Natural killer cell (primary cell): ENCODE measurements around the gene INPP4A. TPM values are rescaled to one million over a fixed set of nuclear protein-coding genes. Genes with fewer than 3 reads are reported as not detected.

Experiments used
- ATAC-seq, 3 donors: fragments of 150-1000 bp in 2 of 3; fragments of 200-7000 bp in 1 of 3; cut with Tn5 transposase; 1 replicate in 1 of 3; 2 replicates in 2 of 3; pipeline ENCODE4 v1.10.0; 2021; ENCODE audit warnings: mild to moderate bottlenecking in 2 of 3, moderate library complexity in 2 of 3
- DNase-seq, 2 donors: peaks; one replicate each; pipeline versions ENCODE4 v3.0.0 to v3.0.0-alpha.2; 2013 to 2021; ENCODE audit warnings: mixed read lengths in 1 of 2
- H3K27ac ChIP-seq: one replicate; pipeline ENCODE4 v1.5.1; 2013; ENCODE audit warnings: mild to moderate bottlenecking, low read length
- H3K27me3 ChIP-seq: one replicate; pipeline ENCODE4 v1.6.1; 2013; ENCODE audit warnings: low read length; ENCODE audit not compliant: control insufficient read depth, insufficient read depth
- H3K36me3 ChIP-seq: one replicate; pipeline ENCODE4 v1.6.1; 2013; ENCODE audit warnings: low read length; ENCODE audit not compliant: control insufficient read depth, insufficient read depth
- H3K4me1 ChIP-seq: one replicate; pipeline ENCODE4 v1.6.1; 2013; ENCODE audit warnings: low read length; ENCODE audit not compliant: control insufficient read depth, insufficient read depth
- H3K4me3 ChIP-seq: one replicate; pipeline ENCODE4 v1.5.1; 2013; ENCODE audit warnings: low read length
- H3K9me3 ChIP-seq: one replicate; pipeline ENCODE4 v1.6.1; 2013; ENCODE audit warnings: low read length; ENCODE audit not compliant: control insufficient read depth, insufficient read depth
- H3K27ac Mint-ChIP-seq, 2 donors: one replicate each; pipeline ENCODE4 v1.8.0; 2022; ENCODE audit warnings: mild to moderate bottlenecking in 2 of 2, mixed read lengths in 2 of 2, moderate library complexity in 1 of 2
- H3K27me3 Mint-ChIP-seq, 2 donors: one replicate each; pipeline ENCODE4 v1.8.0; 2022; ENCODE audit warnings: low read depth in 2 of 2, mixed read lengths in 2 of 2
- H3K36me3 Mint-ChIP-seq: one replicate; pipeline ENCODE4 v1.8.0; 2022; ENCODE audit warnings: mixed read lengths
- H3K4me1 Mint-ChIP-seq, 2 donors: one replicate each; pipeline ENCODE4 v1.8.0; 2022; ENCODE audit warnings: mixed read lengths in 2 of 2
- H3K4me3 Mint-ChIP-seq: one replicate; pipeline ENCODE4 v1.8.0; 2022; ENCODE audit warnings: mild to moderate bottlenecking, moderate library complexity, mixed read lengths
- H3K9me3 Mint-ChIP-seq, 2 donors: one replicate each; pipeline ENCODE4 v1.8.0; 2022; ENCODE audit warnings: mixed read lengths in 2 of 2
- CTCF ChIP-seq: fragments of 200-600 bp; IDR thresholded peaks from one replicate; pipeline ENCODE4 v1.8.0; 2022; ENCODE audit warnings: antibody characterized with exemption
- WGBS: methylation state at CpG from one replicate; pipeline ENCODE4 v1.1.7; 2013; ENCODE audit warnings: missing lambda C conversion rate; ENCODE audit not compliant: insufficient coverage; 5-methylcytosine and 5-hydroxymethylcytosine counted together
- intact Hi-C: fragments of 100-400 bp; cut with micrococcal nuclease; formaldehyde crosslinking; loops from one replicate; pipeline ENCODE4 v1.14.2; 2022
- total RNA-seq, 4 donors: library from RNA; stranded (reverse); fragments of 120-200 nt in 1 of 4; gene quantifications; one replicate each; pipeline versions ENCODE4 v1.2.3 to v1.2.4, GENCODE V29; 2013 to 2022

INPP4A gene
- total RNA-seq, 3 donors from 2014 or later (not counting 1 experiment from before 2014, with no cell fraction given): 192 to 243 (median 225) TPM

- no peak overlapping the region for H3K4me3 ChIP-seq
- H3K27ac ChIP-seq: no peak overlapping the region
- no peaks in the 10 kb centered on the region for H3K36me3 ChIP-seq
- DNase-seq (no peak), ATAC-seq (no peak)
- intact Hi-C loops: no loop called here
- no peaks in the 10 kb centered on the region for H3K27me3 ChIP-seq
- peaks cover 9% of the 10 kb centered on the region for H3K36me3 Mint-ChIP-seq
- H3K27ac Mint-ChIP-seq: no peak overlapping the region
- H3K9me3 Mint-ChIP-seq: peaks cover 3% of the 10 kb centered on the region in 2 donors
- H3K4me1 ChIP-seq: no peaks in the 10 kb centered on the region
- peaks cover 7% of the 10 kb centered on the region for H3K9me3 ChIP-seq
- TF ChIP-seq CTCF: no peak
- no peak overlapping the region for H3K4me3 Mint-ChIP-seq
- peaks cover 0 to 3% of the 10 kb centered on the region in 2 donors for H3K27me3 Mint-ChIP-seq
- no peaks in the 10 kb centered on the region for H3K4me1 Mint-ChIP-seq
Measured at GRCh38 chr2:98422449-98422848, 22.2 kb upstream of the INPP4A start.

GRCh38 chr2:98426771-98427170 is 17.9 kb upstream of the INPP4A start:
- 82% methylated on average over 4 of the region's 5 CpGs for WGBS

GRCh38 chr2:98432145-98432544 is 12.5 kb upstream of the INPP4A start:
- Mint-ChIP-seq H3K27ac (no peak overlapping the region), H3K36me3 (no peaks in the 10 kb centered on the region), H3K4me1 (no peaks in the 10 kb centered on the region), H3K4me3 (no peak overlapping the region), H3K27me3 (no peaks in the 10 kb centered on the region), H3K9me3 (peaks cover 0 to 3% of the 10 kb centered on the region in 2 donors)
- no peak overlapping the region for H3K4me3 ChIP-seq
- no peaks in the 10 kb centered on the region for H3K27me3 ChIP-seq
- no peaks in the 10 kb centered on the region for H3K36me3 ChIP-seq
- H3K4me1 ChIP-seq: no peaks in the 10 kb centered on the region
- DNase-seq (no peak), ATAC-seq (no peak)
- intact Hi-C loops: no loop called here
- H3K27ac ChIP-seq: no peak overlapping the region
- no peaks in the 10 kb centered on the region for H3K9me3 ChIP-seq
- no peak for TF ChIP-seq CTCF

More at GRCh38 chr2:98426771-98427170, 17.9 kb upstream of the INPP4A start:
- TF ChIP-seq CTCF: no peak
- peaks cover 8% of the 10 kb centered on the region for H3K36me3 Mint-ChIP-seq
- no peak overlapping the region for H3K4me3 ChIP-seq
- no peaks in the 10 kb centered on the region for H3K27me3 ChIP-seq
- no peaks in the 10 kb centered on the region for H3K4me1 ChIP-seq
- ATAC-seq: no peak
- H3K9me3 Mint-ChIP-seq: peaks cover 3% of the 10 kb centered on the region in 2 donors
- no peak overlapping the region for H3K27ac Mint-ChIP-seq
- H3K27me3 Mint-ChIP-seq: no peaks in the 10 kb centered on the region
- H3K4me3 Mint-ChIP-seq: no peak overlapping the region
- H3K36me3 ChIP-seq: no peaks in the 10 kb centered on the region
- no peak for DNase-seq
- no peak overlapping the region for H3K27ac ChIP-seq
- no peaks in the 10 kb centered on the region for H3K4me1 Mint-ChIP-seq
- peaks cover 6% of the 10 kb centered on the region for H3K9me3 ChIP-seq
- intact Hi-C loops: no loop called here

GRCh38 chr2:98433363-98433964 is 11.2 kb upstream of the INPP4A start:
- 55% methylated on average over 1 of the region's 2 CpGs for WGBS
- Mint-ChIP-seq H3K4me3 (no peak overlapping the region), H3K9me3 (peaks cover under 1 to 4% of the 10 kb centered on the region in 2 donors), H3K27me3 (no peaks in the 10 kb centered on the region), H3K27ac (no peak overlapping the region), H3K4me1 (peaks cover 2 to 3% of the 10 kb centered on the region in 2 donors), H3K36me3 (peaks cover 2% of the 10 kb centered on the region)
- Histone ChIP-seq H3K27me3 (no peaks in the 10 kb centered on the region), H3K4me1 (peaks cover 3% of the 10 kb centered on the region), H3K4me3 (no peak overlapping the region), H3K36me3 (no peaks in the 10 kb centered on the region), H3K27ac (no peak overlapping the region), H3K9me3 (no peaks in the 10 kb centered on the region)
- ATAC-seq (no peak), DNase-seq (no peak)
- no peak for TF ChIP-seq CTCF
- intact Hi-C loops: no loop called here
